OCI-LY3 (cell line): ENCODE data around the gene RRP36.

ENCODE experiments used
- H2AFZ ChIP-seq: fragments of 200-600, 300-600 bp; shearing (Covaris generic); 2 replicates; pipeline ENCODE4 v1.6.0; 2014; ENCODE audit warnings: antibody characterized with exemption, low read depth, low read length
- H3K27ac ChIP-seq: fragments of 200-600, 300-600 bp; sonication (generic); 2 replicates; pipeline ENCODE4 v1.5.1; 2014; ENCODE audit warnings: mild to moderate bottlenecking, low read length, moderate library complexity, mixed read lengths
- H3K27me3 ChIP-seq: fragments of 200-600, 300-600 bp; sonication (generic); 2 replicates; pipeline ENCODE4 v1.6.1; 2014; ENCODE audit warnings: low read depth, low read length, mixed read lengths
- H3K36me3 ChIP-seq: fragments of 200-600, 300-600 bp; sonication (generic); replicated peaks from 2 replicates; pipeline ENCODE3; 2014; ENCODE audit warnings: low read depth, low read length, mixed read lengths
- H3K4me1 ChIP-seq: fragments of 300-600, 200-600 bp; sonication (generic); 2 replicates; pipeline ENCODE4 v1.6.1; 2014; ENCODE audit warnings: low read length, mixed read lengths
- H3K4me2 ChIP-seq: fragments of 200-600, 300-600 bp; sonication (generic); 2 replicates; pipeline ENCODE4 v1.6.1; 2014; ENCODE audit warnings: low read length, mixed read lengths
- H3K4me3 ChIP-seq: fragments of 300-600, 200-600 bp; sonication (generic); 2 replicates; pipeline ENCODE4 v1.5.1; 2014; ENCODE audit warnings: antibody characterized with exemption, mild to moderate bottlenecking, low read length, moderate library complexity
- H3K79me2 ChIP-seq: fragments of 300-600, 200-600 bp; shearing (Covaris generic); 2 replicates; pipeline ENCODE4 v1.6.1; 2014; ENCODE audit warnings: mild to moderate bottlenecking, low read length, mixed read lengths
- H3K9ac ChIP-seq: fragments of 300-600, 200-600 bp; shearing (Covaris generic); 2 replicates; pipeline ENCODE4 v1.6.0; 2014; ENCODE audit warnings: mild to moderate bottlenecking, low read length, moderate library complexity
- H3K9me3 ChIP-seq: fragments of 200-600, 300-600 bp; shearing (Covaris generic); 2 replicates; pipeline ENCODE4 v1.6.1; 2014; ENCODE audit warnings: low read length, mixed read lengths; ENCODE audit not compliant: insufficient read depth
- H4K20me1 ChIP-seq: fragments of 200-600, 300-600 bp; sonication (generic); 2 replicates; pipeline ENCODE4 v1.6.1; 2016; ENCODE audit warnings: low read length, mixed read lengths; ENCODE audit not compliant: insufficient read depth
- CTCF ChIP-seq: fragments of 200-600, 300-600 bp; sonication (generic); IDR thresholded peaks from 2 replicates; pipeline ENCODE4 v1.5.1; 2014; ENCODE audit warnings: antibody characterized with exemption, low read length, low read depth
- EZH2phosphoT487 ChIP-seq: fragments of 200-600 bp; shearing (Covaris generic); IDR thresholded peaks from 2 replicates; pipeline ENCODE4 v1.6.1; 2018; ENCODE audit warnings: antibody characterized with exemption, mixed run types, low read depth

RRP36 gene

GRCh38 chr6:43029120-43029519, 7.7 kb downstream of the RRP36 start:
- TF ChIP-seq EZH2phosphoT487 (no peak), CTCF (no peak)
- no peak overlapping the region for H3K4me2 ChIP-seq
- no peak overlapping the region for H2AFZ ChIP-seq
- H4K20me1 ChIP-seq: no peaks in the 10 kb centered on the region
- H3K9ac ChIP-seq: no peak overlapping the region
- peaks cover 60% of the 10 kb centered on the region for H3K36me3 ChIP-seq
- H3K4me1 ChIP-seq: peaks cover 5% of the 10 kb centered on the region
- no peak overlapping the region for H3K4me3 ChIP-seq
- H3K9me3 ChIP-seq: no peaks in the 10 kb centered on the region
- no peaks in the 10 kb centered on the region for H3K27me3 ChIP-seq
- no peak overlapping the region for H3K27ac ChIP-seq
- peaks cover 4% of the 10 kb centered on the region for H3K79me2 ChIP-seq

- H3K27ac ChIP-seq: no peak overlapping the region
- H4K20me1 ChIP-seq: no peaks in the 10 kb centered on the region
- no peak overlapping the region for H3K4me2 ChIP-seq
- no peaks in the 10 kb centered on the region for H3K4me1 ChIP-seq
- TF ChIP-seq EZH2phosphoT487 (no peak), CTCF (no peak)
- H3K4me3 ChIP-seq: no peak overlapping the region
- no peaks in the 10 kb centered on the region for H3K9me3 ChIP-seq
- peaks cover 58% of the 10 kb centered on the region for H3K36me3 ChIP-seq
- no peak overlapping the region for H2AFZ ChIP-seq
- H3K27me3 ChIP-seq: no peaks in the 10 kb centered on the region
- no peak overlapping the region for H3K9ac ChIP-seq
- no peaks in the 10 kb centered on the region for H3K79me2 ChIP-seq
These were observed 10.9 kb downstream of the RRP36 start for GRCh38 chr6:43032326-43032725.

- no peaks in the 10 kb centered on the region for H4K20me1 ChIP-seq
- H3K36me3 ChIP-seq: peaks cover 64% of the 10 kb centered on the region
- no peak overlapping the region for H3K4me3 ChIP-seq
- H2AFZ ChIP-seq: no peak overlapping the region
- no peaks in the 10 kb centered on the region for H3K4me1 ChIP-seq
- no peaks in the 10 kb centered on the region for H3K79me2 ChIP-seq
- no peak overlapping the region for H3K4me2 ChIP-seq
- no peak overlapping the region for H3K27ac ChIP-seq
- no peaks in the 10 kb centered on the region for H3K27me3 ChIP-seq
- H3K9ac ChIP-seq: no peak overlapping the region
- H3K9me3 ChIP-seq: no peaks in the 10 kb centered on the region
- TF ChIP-seq EZH2phosphoT487 (no peak), CTCF (no peak)
These were observed 12.2 kb downstream of the RRP36 start for GRCh38 chr6:43033496-43034189.

- H4K20me1 ChIP-seq: no peaks in the 10 kb centered on the region
- H3K27ac ChIP-seq: no peak overlapping the region
- no peak overlapping the region for H3K4me3 ChIP-seq
- H3K27me3 ChIP-seq: no peaks in the 10 kb centered on the region
- H2AFZ ChIP-seq: no peak overlapping the region
- no peaks in the 10 kb centered on the region for H3K79me2 ChIP-seq
- no peak overlapping the region for H3K9ac ChIP-seq
- no peaks in the 10 kb centered on the region for H3K9me3 ChIP-seq
- H3K4me1 ChIP-seq: no peaks in the 10 kb centered on the region
- H3K36me3 ChIP-seq: peaks cover 65% of the 10 kb centered on the region
- TF ChIP-seq EZH2phosphoT487 (no peak), CTCF (no peak)
- H3K4me2 ChIP-seq: no peak overlapping the region
These were observed 12.7 kb downstream of the RRP36 start for GRCh38 chr6:43034190-43034525.
